CD4-positive, CD25-positive, alpha-beta regulatory T cell (primary cell): ENCODE results near the gene UCP1. TPM values are rescaled to one million over a fixed set of nuclear protein-coding genes. Genes with fewer than 3 reads are reported as not detected.

ENCODE experiments used
- ATAC-seq, 2 donors: fragments of 150-1000 bp; cut with Tn5 transposase; one replicate each; pipeline ENCODE4 v1.10.0; 2021; ENCODE audit warnings: low read depth in 2 of 2, moderate number of reproducible peaks in 2 of 2, moderate library complexity in 1 of 2
- DNase-seq, 3 donors: peaks; one replicate each; pipeline versions ENCODE4 v3.0.0 to v3.0.0-alpha.2; 2012 to 2022; ENCODE audit warnings: mixed read lengths in 1 of 3
- H3K27ac ChIP-seq: one replicate; pipeline ENCODE4 v1.7.0; 2013; ENCODE audit warnings: mild to moderate bottlenecking, low read length; ENCODE audit not compliant: insufficient read depth, poor library complexity, severe bottlenecking
- H3K27me3 ChIP-seq: one replicate; pipeline ENCODE4 v1.7.0; 2013; ENCODE audit warnings: low read length; ENCODE audit not compliant: control insufficient read depth, insufficient read depth
- H3K36me3 ChIP-seq: one replicate; pipeline ENCODE4 v1.7.0; 2013; ENCODE audit warnings: mild to moderate bottlenecking, low read length, moderate library complexity; ENCODE audit not compliant: control insufficient read depth, insufficient read depth
- H3K4me1 ChIP-seq: 2 replicates; pipeline ENCODE4 v1.7.0; 2013; ENCODE audit warnings: mild to moderate bottlenecking, low read length; ENCODE audit not compliant: insufficient read depth, control insufficient read depth, poor library complexity, severe bottlenecking
- H3K4me3 ChIP-seq: one replicate; pipeline ENCODE4 v1.7.0; 2013; ENCODE audit warnings: low read depth, mild to moderate bottlenecking, low read length, moderate library complexity
- H3K9me3 ChIP-seq, 2 experiments: 1 replicate in 1 of 2; 2 replicates in 1 of 2; pipeline ENCODE4 v1.7.0; 2013; ENCODE audit warnings: low read length in 2 of 2, mild to moderate bottlenecking in 1 of 2, moderate library complexity in 1 of 2; ENCODE audit not compliant: control insufficient read depth in 2 of 2
- H3K27ac Mint-ChIP-seq, 3 donors: one replicate each; pipeline ENCODE4 v1.8.0; 2020 to 2022; ENCODE audit warnings: mild to moderate bottlenecking in 3 of 3, mixed read lengths in 3 of 3, moderate library complexity in 2 of 3
- H3K27me3 Mint-ChIP-seq: one replicate; pipeline ENCODE4 v1.8.0; 2022; ENCODE audit warnings: mild to moderate bottlenecking, mixed read lengths
- H3K36me3 Mint-ChIP-seq: one replicate; pipeline ENCODE4 v1.8.0; 2020; ENCODE audit warnings: mixed read lengths
- H3K4me1 Mint-ChIP-seq, 4 donors: one replicate each; pipeline ENCODE4 v1.8.0; 2020 to 2022; ENCODE audit warnings: mixed read lengths in 4 of 4, mild to moderate bottlenecking in 1 of 4
- H3K4me3 Mint-ChIP-seq, 4 donors: one replicate each; pipeline ENCODE4 v1.8.0; 2020 to 2022; ENCODE audit warnings: mild to moderate bottlenecking in 4 of 4, mixed read lengths in 4 of 4, moderate library complexity in 3 of 4
- H3K9me3 Mint-ChIP-seq, 7 donors: one replicate each; pipeline ENCODE4 v1.8.0; 2020 to 2022; ENCODE audit warnings: mixed read lengths in 7 of 7, mild to moderate bottlenecking in 3 of 7, moderate library complexity in 2 of 7
- polyA plus RNA-seq, 4 donors: library from polyadenylated mRNA; unstranded; fragments of 300-500 nt; fragmentation: Illumina TruSeq; gene quantifications; one replicate each; pipeline ENCODE4 v1.2.3, GENCODE V29; 2021
- total RNA-seq: library from RNA; stranded (reverse); gene quantifications from one replicate; pipeline ENCODE4 v1.2.3, GENCODE V29; 2022

UCP1 gene
- total and polyA plus RNA-seq, 5 donors from 2014 or later, result not detected

GRCh38 chr4:140575489-140575888 lies 6.7 kb upstream of the UCP1 start:
- no peaks in the 10 kb centered on the region for H3K36me3 ChIP-seq
- peaks cover 70% of the 10 kb centered on the region for H3K27me3 Mint-ChIP-seq
- H3K27ac Mint-ChIP-seq, result no peak overlapping the region
- DNase-seq, result no peak
- no peaks in the 10 kb centered on the region for H3K36me3 Mint-ChIP-seq
- H3K4me1 ChIP-seq, result no peaks in the 10 kb centered on the region
- H3K27me3 ChIP-seq, result peaks cover 25% of the 10 kb centered on the region
- H3K4me3 Mint-ChIP-seq, result no peak overlapping the region
- no peak overlapping the region for H3K4me3 ChIP-seq
- ATAC-seq, result no peak
- H3K27ac ChIP-seq, result no peak overlapping the region
- H3K4me1 Mint-ChIP-seq, result no peaks in the 10 kb centered on the region
- peaks cover 0 to 4% of the 10 kb centered on the region in 2 experiments for H3K9me3 ChIP-seq
- H3K9me3 Mint-ChIP-seq, result peaks cover 0 to 8% (median under 1%) of the 10 kb centered on the region in 7 donors

GRCh38 chr4:140571620-140572019 lies 2.9 kb upstream of the UCP1 start:
- H3K4me1 ChIP-seq, result peaks cover 13% of the 10 kb centered on the region
- Mint-ChIP-seq H3K27me3 (peaks cover 52% of the 10 kb centered on the region), H3K4me1 (peaks cover 2 to 20% (median 8%) of the 10 kb centered on the region in 4 donors), H3K27ac (no peak overlapping the region), H3K9me3 (peaks cover 0 to 8% (median 2%) of the 10 kb centered on the region in 7 donors), H3K36me3 (no peaks in the 10 kb centered on the region), H3K4me3 (no peak overlapping the region)
- H3K4me3 ChIP-seq, result no peak overlapping the region
- no peaks in the 10 kb centered on the region for H3K36me3 ChIP-seq
- H3K27ac ChIP-seq, result no peak overlapping the region
- no peak for ATAC-seq
- peaks cover 46% of the 10 kb centered on the region for H3K27me3 ChIP-seq
- no peak for DNase-seq
- H3K9me3 ChIP-seq, result peaks cover 0 to 4% of the 10 kb centered on the region in 2 experiments

- peak overlapping the region in 3 of 4 donors; percentile 70 to 81 (median 75) for H3K4me3 Mint-ChIP-seq
- H3K4me1 Mint-ChIP-seq, result peaks cover 2 to 20% (median 8%) of the 10 kb centered on the region in 4 donors
- Histone ChIP-seq H3K27ac (no peak overlapping the region), H3K4me3 (no peak overlapping the region), H3K27me3 (peaks cover 56% of the 10 kb centered on the region), H3K4me1 (peaks cover 13% of the 10 kb centered on the region), H3K36me3 (no peaks in the 10 kb centered on the region), H3K9me3 (peaks cover 0 to 4% of the 10 kb centered on the region in 2 experiments)
- H3K27me3 Mint-ChIP-seq, result peaks cover 42% of the 10 kb centered on the region
- H3K27ac Mint-ChIP-seq, result no peak overlapping the region
- DNase-seq (no peak), ATAC-seq (no peak)
- H3K9me3 Mint-ChIP-seq, result peaks cover 0 to 8% (median 2%) of the 10 kb centered on the region in 7 donors
- H3K36me3 Mint-ChIP-seq, result no peaks in the 10 kb centered on the region
Observed at GRCh38 chr4:140569307-140569638, 512 bp upstream of the UCP1 start.

DNA sequence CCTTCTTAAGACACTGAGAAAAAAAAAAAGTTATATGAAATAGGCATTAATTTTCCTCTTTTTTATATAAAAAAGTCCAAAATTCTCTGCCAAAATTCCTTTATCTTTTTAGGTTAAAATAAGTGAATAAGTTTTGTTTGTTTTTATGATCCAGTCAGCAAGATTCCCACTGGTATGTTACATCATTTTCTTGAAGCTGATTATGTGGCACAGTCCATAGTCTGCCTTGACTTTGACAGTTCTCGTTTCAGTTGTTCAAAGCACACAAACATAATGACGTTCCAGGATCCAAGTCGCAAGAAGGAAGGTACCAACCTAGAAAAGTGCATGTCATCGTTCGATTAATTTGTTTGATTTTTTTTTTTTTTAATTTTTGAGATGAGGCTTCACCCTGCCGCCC lies 9.1 kb downstream of the UCP1 start:
- no peak overlapping the region for H3K27ac ChIP-seq
- Mint-ChIP-seq H3K4me3 (no peak overlapping the region), H3K27ac (no peak overlapping the region), H3K27me3 (peaks cover 25% of the 10 kb centered on the region), H3K4me1 (peaks cover 6 to 19% (median 10%) of the 10 kb centered on the region in 4 donors), H3K9me3 (peaks cover 0 to 2% (median 0%) of the 10 kb centered on the region in 7 donors), H3K36me3 (no peaks in the 10 kb centered on the region)
- peaks cover 4% of the 10 kb centered on the region for H3K27me3 ChIP-seq
- DNase-seq (no peak), ATAC-seq (no peak)
- H3K36me3 ChIP-seq, result no peaks in the 10 kb centered on the region
- no peaks in the 10 kb centered on the region for H3K4me1 ChIP-seq
- H3K9me3 ChIP-seq, result no peaks in the 10 kb centered on the region
- no peak overlapping the region for H3K4me3 ChIP-seq

- ATAC-seq, result no peak
- no peaks in the 10 kb centered on the region for H3K4me1 ChIP-seq
Observed at GRCh38 chr4:140557831-140558435, 10.8 kb downstream of the UCP1 start.

DNA sequence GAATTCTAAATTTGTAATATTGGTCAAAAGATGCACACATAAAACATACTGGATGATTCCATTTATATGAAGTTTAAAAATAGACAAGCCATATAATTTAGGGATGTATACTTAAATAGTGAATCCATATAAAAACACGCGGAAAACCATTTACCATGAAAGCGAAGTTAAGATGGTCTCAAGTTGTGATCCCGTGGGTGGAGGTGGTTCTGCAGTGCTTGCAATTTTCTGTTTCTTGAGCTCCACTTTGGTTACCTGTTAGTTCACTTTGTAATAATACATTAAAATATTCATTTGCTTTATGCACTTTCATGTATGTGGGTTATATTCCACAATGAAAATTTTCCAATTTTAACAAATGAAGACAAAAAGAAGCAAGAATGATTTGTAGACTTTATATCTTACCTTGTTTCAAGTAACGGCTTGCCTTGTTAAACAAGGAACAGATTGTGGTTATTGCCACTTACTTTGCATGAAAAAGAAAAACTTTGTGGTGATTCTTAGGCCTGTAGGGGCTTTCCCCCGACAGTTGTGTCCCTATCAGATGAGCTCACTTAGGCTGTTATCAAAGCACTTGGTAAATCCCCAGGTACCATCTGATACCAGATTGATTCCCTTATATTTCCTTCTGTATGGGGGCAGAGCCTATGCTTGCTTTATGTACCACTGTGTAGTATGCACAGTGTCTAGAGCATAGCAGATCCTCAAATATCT lies 12.2 kb downstream of the UCP1 start:
- H3K4me1 Mint-ChIP-seq, result peaks cover 6 to 19% (median 10%) of the 10 kb centered on the region in 4 donors
- no peaks in the 10 kb centered on the region for H3K9me3 ChIP-seq
- peaks cover 15% of the 10 kb centered on the region for H3K27me3 Mint-ChIP-seq
- no peak overlapping the region for H3K27ac ChIP-seq
- H3K36me3 ChIP-seq, result peaks cover 5% of the 10 kb centered on the region
- H3K4me1 ChIP-seq, result no peaks in the 10 kb centered on the region
- no peaks in the 10 kb centered on the region for H3K27me3 ChIP-seq
- ATAC-seq (peak; percentile 57 to 69), DNase-seq (peak in 2 of 3 donors; percentile 22 to 59)
- H3K36me3 Mint-ChIP-seq, result peaks cover 10% of the 10 kb centered on the region
- H3K4me3 Mint-ChIP-seq, result no peak overlapping the region
- H3K4me3 ChIP-seq, result peak overlapping the region; percentile 22
- peak overlapping the region in 1 of 3 donors; percentile 24 for H3K27ac Mint-ChIP-seq
- H3K9me3 Mint-ChIP-seq, result peaks cover 0 to 2% (median 0%) of the 10 kb centered on the region in 7 donors

More at GRCh38 chr4:140557831-140558435, 10.8 kb downstream of the UCP1 start:
- Mint-ChIP-seq H3K9me3 (peaks cover 0 to 2% (median 0%) of the 10 kb centered on the region in 7 donors), H3K27ac (no peak overlapping the region), H3K36me3 (peaks cover 2% of the 10 kb centered on the region), H3K4me1 (peaks cover 6 to 19% (median 10%) of the 10 kb centered on the region in 4 donors), H3K27me3 (peaks cover 21% of the 10 kb centered on the region), H3K4me3 (no peak overlapping the region)
- no peak for DNase-seq
- Histone ChIP-seq H3K4me3 (no peak overlapping the region), H3K9me3 (no peaks in the 10 kb centered on the region), H3K36me3 (no peaks in the 10 kb centered on the region), H3K27ac (no peak overlapping the region), H3K27me3 (peaks cover 2% of the 10 kb centered on the region)

DNA sequence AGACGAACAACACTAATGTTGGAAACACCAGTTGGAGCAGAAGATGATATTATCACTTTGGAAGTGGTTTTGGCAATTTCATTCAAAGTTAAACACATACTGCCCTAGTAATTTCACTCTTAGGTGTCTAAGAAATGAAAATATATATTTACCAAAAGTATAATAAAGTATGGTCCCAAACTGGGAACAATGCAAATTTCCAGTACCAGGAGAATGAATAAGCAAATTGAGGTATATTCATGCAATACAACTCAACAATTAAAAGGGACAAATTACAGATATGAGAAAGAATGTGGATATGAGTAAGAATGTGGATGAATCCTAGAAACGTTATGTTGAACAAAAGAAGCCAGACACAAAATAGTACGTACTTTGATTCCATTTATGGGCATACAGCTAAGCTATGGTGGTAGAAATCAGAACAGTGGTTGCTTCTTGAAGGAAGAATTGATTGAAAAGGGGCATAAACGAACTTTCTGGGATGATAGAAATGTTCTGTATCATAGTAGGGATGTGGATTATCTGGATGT lies 34.7 kb downstream of the UCP1 start:
- Histone ChIP-seq H3K9me3 (no peaks in the 10 kb centered on the region), H3K27me3 (no peaks in the 10 kb centered on the region), H3K27ac (no peak overlapping the region), H3K4me3 (no peak overlapping the region), H3K36me3 (peaks cover 19% of the 10 kb centered on the region), H3K4me1 (no peaks in the 10 kb centered on the region)
- Mint-ChIP-seq H3K4me3 (no peak overlapping the region), H3K4me1 (peaks cover 0 to 4% (median 2%) of the 10 kb centered on the region in 4 donors), H3K36me3 (peaks cover 18% of the 10 kb centered on the region), H3K27me3 (no peaks in the 10 kb centered on the region), H3K27ac (no peak overlapping the region), H3K9me3 (no peaks in the 10 kb centered on the region)
- DNase-seq (no peak), ATAC-seq (no peak)
